Tibial artery (tissue), 4 donors: ENCODE data around the gene PACS2.

Experiments
- DNase-seq, 2 donors: peaks; one replicate each; pipeline ENCODE4 v3.0.0-alpha.2; 2019
- H3K27ac ChIP-seq, 2 donors: fragments of 200-600 bp; sonication (generic) in 1 of 2; 1 replicate in 1 of 2; 2 replicates in 1 of 2; pipeline ENCODE4 v1.5.1; 2018 to 2019; ENCODE audit warnings: mild to moderate bottlenecking in 1 of 2
- H3K27me3 ChIP-seq, 2 donors: fragments of 200-600 bp; sonication (generic) in 1 of 2; one replicate each; pipeline versions ENCODE4 v1.5.1 to v1.6.0; 2016 to 2019
- H3K36me3 ChIP-seq, 3 donors: fragments of 200-600 bp; sonication (generic) in 2 of 3; one replicate each; pipeline ENCODE4 v1.5.1; 2016 to 2019; ENCODE audit warnings: mild to moderate bottlenecking in 2 of 3
- H3K4me1 ChIP-seq, 4 donors: fragments of 200-600 bp; sonication (generic) in 2 of 4; 1 replicate in 3 of 4; 2 replicates in 1 of 4; pipeline ENCODE4 v1.5.1; 2016 to 2019
- H3K4me3 ChIP-seq, 2 donors: fragments of 200-600 bp; sonication (generic) in 1 of 2; 1 replicate in 1 of 2; 2 replicates in 1 of 2; pipeline ENCODE4 v1.5.1; 2018 to 2019; ENCODE audit warnings: mild to moderate bottlenecking in 2 of 2
- H3K9me3 ChIP-seq, 3 donors: fragments of 200-600 bp; sonication (generic) in 1 of 3; one replicate each; pipeline ENCODE4 v1.5.1; 2016 to 2019
- CTCF ChIP-seq, 2 experiments: fragments of 200-600 bp in 1 of 2; fragments of 450-650 bp in 1 of 2; IDR thresholded peaks; one replicate each; pipeline ENCODE4 v1.5.1; 2017 to 2019; ENCODE audit warnings: antibody characterized with exemption in 2 of 2, mild to moderate bottlenecking in 1 of 2, moderate library complexity in 1 of 2
- intact Hi-C: fragments of 100-400 bp; cut with DNase I; formaldehyde crosslinking; loops from one replicate; pipeline ENCODE4 v1.15.0; 2023; ENCODE audit warnings: low total_unique reads

PACS2 gene

GRCh38 chr14:105398726-105399465, 84.3 kb downstream of the PACS2 start:
- no peaks in the 10 kb centered on the region for H3K27me3 ChIP-seq
- peaks cover 0 to 31% (median 24%) of the 10 kb centered on the region in 3 donors for H3K36me3 ChIP-seq
- H3K4me3 ChIP-seq: peak overlapping the region; percentile 67 to 94
- no peak for TF ChIP-seq CTCF (IDR thresholded peaks at IDR 0.05)
- H3K4me1 ChIP-seq: peaks cover 0 to 18% (median 13%) of the 10 kb centered on the region in 4 donors
- intact Hi-C loops: no loop called here
- H3K27ac ChIP-seq: peak overlapping the region; percentile 81
- H3K9me3 ChIP-seq: peaks cover 0 to 20% (median 8%) of the 10 kb centered on the region in 3 donors
- DNase-seq: no peak

- DNase-seq: no peak
- intact Hi-C loops: no loop called here
- H3K27me3 ChIP-seq: no peaks in the 10 kb centered on the region
- H3K27ac ChIP-seq: no peak overlapping the region
- H3K36me3 ChIP-seq: peaks cover 0 to 26% (median 22%) of the 10 kb centered on the region in 3 donors
- TF ChIP-seq CTCF (IDR thresholded peaks at IDR 0.05): no peak
- peaks cover under 1 to 25% (median 8%) of the 10 kb centered on the region in 3 donors for H3K9me3 ChIP-seq
- peak overlapping the region in 1 of 2 donors; percentile 67 for H3K4me3 ChIP-seq
- peaks cover 0 to 18% (median 13%) of the 10 kb centered on the region in 4 donors for H3K4me1 ChIP-seq
Observed at GRCh38 chr14:105399466-105399775, 84.9 kb downstream of the PACS2 start.

GRCh38 chr14:105400016-105400415, 85.5 kb downstream of the PACS2 start:
- intact Hi-C loops: no loop called here
- H3K4me3 ChIP-seq: no peak overlapping the region
- H3K4me1 ChIP-seq: peaks cover 0 to 18% (median 13%) of the 10 kb centered on the region in 4 donors
- H3K36me3 ChIP-seq: peaks cover 0 to 20% (median 17%) of the 10 kb centered on the region in 3 donors
- H3K9me3 ChIP-seq: peaks cover 3 to 29% (median 8%) of the 10 kb centered on the region in 3 donors
- H3K27me3 ChIP-seq: no peaks in the 10 kb centered on the region
- DNase-seq: no peak
- TF ChIP-seq CTCF (IDR thresholded peaks at IDR 0.05): no peak
- no peak overlapping the region for H3K27ac ChIP-seq

- intact Hi-C loops: no loop called here
- peaks cover 0 to 18% (median 13%) of the 10 kb centered on the region in 4 donors for H3K4me1 ChIP-seq
- peaks cover 0 to 19% (median 16%) of the 10 kb centered on the region in 3 donors for H3K36me3 ChIP-seq
- no peak overlapping the region for H3K4me3 ChIP-seq
- no peaks in the 10 kb centered on the region for H3K27me3 ChIP-seq
- no peak for TF ChIP-seq CTCF (IDR thresholded peaks at IDR 0.05)
- no peak for DNase-seq
- H3K9me3 ChIP-seq: peaks cover 3 to 29% (median 8%) of the 10 kb centered on the region in 3 donors
- H3K27ac ChIP-seq: no peak overlapping the region
Observed at GRCh38 chr14:105401699-105402098, 87.2 kb downstream of the PACS2 start.

GRCh38 chr14:105408592-105408991, 94.0 kb downstream of the PACS2 start:
- no peak for TF ChIP-seq CTCF (IDR thresholded peaks at IDR 0.05)
- Histone ChIP-seq H3K9me3 (peaks cover 2 to 12% (median 3%) of the 10 kb centered on the region in 3 donors), H3K27ac (no peak overlapping the region), H3K4me1 (peaks cover 0 to 13% (median 11%) of the 10 kb centered on the region in 4 donors), H3K27me3 (peaks cover 0 to 37% of the 10 kb centered on the region in 2 donors), H3K36me3 (no peaks in the 10 kb centered on the region), H3K4me3 (no peak overlapping the region)
- intact Hi-C loops: no loop called here
- no peak for DNase-seq
